DND-41 (cell line): ENCODE results near the gene TMEM106C.

Source experiments
- ATAC-seq: fragments of 200-7000 bp; cut with Tn5 transposase; 3 replicates; pipeline ENCODE4 v1.9.1; 2021; ENCODE audit warnings: low read depth; ENCODE audit not compliant: insufficient read depth
- DNase-seq: peaks from one replicate; pipeline ENCODE4 v3.0.0-alpha.2; 2020
- H2AFZ ChIP-seq: 2 replicates; pipeline ENCODE4 v1.6.0; 2012; ENCODE audit warnings: low read depth, low read length
- H3K27ac ChIP-seq: 2 replicates; pipeline ENCODE4 v1.5.1; 2012; ENCODE audit warnings: low read length, inconsistent platforms
- H3K27me3 ChIP-seq: fragments of 200-600 bp; sonication (generic); 2 replicates; pipeline ENCODE4 v1.6.0; 2012; ENCODE audit warnings: low read length, mild to moderate bottlenecking, inconsistent platforms; ENCODE audit not compliant: insufficient read depth, poor library complexity
- H3K36me3 ChIP-seq: 2 replicates; pipeline ENCODE4 v1.5.1; 2012; ENCODE audit warnings: low read length, inconsistent platforms; ENCODE audit not compliant: insufficient read depth
- H3K4me1 ChIP-seq: 2 replicates; pipeline ENCODE4 v1.5.1; 2012; ENCODE audit warnings: mild to moderate bottlenecking, low read length; ENCODE audit not compliant: insufficient read depth
- H3K4me2 ChIP-seq: 2 replicates; pipeline ENCODE4 v1.6.0; 2012; ENCODE audit warnings: mild to moderate bottlenecking, moderate library complexity, low read length, inconsistent platforms; ENCODE audit not compliant: insufficient read depth
- H3K4me3 ChIP-seq, 2 experiments: fragments of 200-600 bp in 1 of 2; shearing (Covaris generic) in 1 of 2; 2 replicates each; pipeline ENCODE4 v1.5.1; 2012 to 2016; ENCODE audit warnings: inconsistent platforms in 2 of 2, low read length in 2 of 2, mild to moderate bottlenecking in 2 of 2, low read depth in 1 of 2, moderate library complexity in 1 of 2
- H3K79me2 ChIP-seq: 2 replicates; pipeline ENCODE4 v1.6.0; 2012; ENCODE audit warnings: low read length, inconsistent platforms; ENCODE audit not compliant: insufficient read depth
- H3K9ac ChIP-seq: 2 replicates; pipeline ENCODE4 v1.6.0; 2012; ENCODE audit warnings: low read depth, mild to moderate bottlenecking, inconsistent platforms, low read length, moderate library complexity
- H3K9me3 ChIP-seq: 2 replicates; pipeline ENCODE4 v1.5.1; 2012; ENCODE audit warnings: low read length, moderate library complexity, mild to moderate bottlenecking, inconsistent platforms; ENCODE audit not compliant: insufficient read depth, severe bottlenecking
- H4K20me1 ChIP-seq: 2 replicates; pipeline ENCODE4 v1.6.0; 2012; ENCODE audit warnings: low read length; ENCODE audit not compliant: insufficient read depth
- EZH2 ChIP-seq: IDR thresholded peaks from 3 replicates; pipeline ENCODE4 v1.6.1; 2012; ENCODE audit warnings: borderline replicate concordance, low read depth, mild to moderate bottlenecking, moderate library complexity, low read length, inconsistent platforms; ENCODE audit not compliant: severe bottlenecking
- TF ChIP-seq, protein P1 (sequence below): IDR thresholded peaks from 2 replicates; pipeline ENCODE4 v1.5.1; 2012; ENCODE audit warnings: borderline replicate concordance, low read length, moderate library complexity, mild to moderate bottlenecking; ENCODE audit not compliant: poor library complexity, severe bottlenecking; ENCODE audit errors: extremely low read depth

Gene TMEM106C

DNA sequence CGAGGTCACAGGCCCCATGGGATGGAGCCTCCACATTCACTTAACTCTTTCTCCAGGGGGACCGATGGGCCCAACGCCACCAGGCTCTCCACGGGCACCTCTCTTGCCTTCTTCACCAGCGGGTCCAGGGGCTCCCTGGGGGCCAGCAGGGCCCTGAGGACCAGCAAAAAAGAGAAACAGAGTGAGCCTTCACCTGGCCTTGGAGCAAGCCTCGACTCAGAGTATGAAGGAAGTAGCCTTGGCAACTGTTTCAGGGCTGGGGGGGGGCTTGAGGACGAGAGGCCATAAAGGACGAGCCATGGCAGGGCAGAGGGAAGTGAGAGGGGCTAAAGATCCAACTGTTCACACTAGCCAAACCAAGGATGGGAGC is 22.9 kb downstream of the TMEM106C start:
- Histone ChIP-seq H2AFZ (no peak overlapping the region), H3K79me2 (no peaks in the 10 kb centered on the region), H3K27me3 (peaks cover 2% of the 10 kb centered on the region)

DNA sequence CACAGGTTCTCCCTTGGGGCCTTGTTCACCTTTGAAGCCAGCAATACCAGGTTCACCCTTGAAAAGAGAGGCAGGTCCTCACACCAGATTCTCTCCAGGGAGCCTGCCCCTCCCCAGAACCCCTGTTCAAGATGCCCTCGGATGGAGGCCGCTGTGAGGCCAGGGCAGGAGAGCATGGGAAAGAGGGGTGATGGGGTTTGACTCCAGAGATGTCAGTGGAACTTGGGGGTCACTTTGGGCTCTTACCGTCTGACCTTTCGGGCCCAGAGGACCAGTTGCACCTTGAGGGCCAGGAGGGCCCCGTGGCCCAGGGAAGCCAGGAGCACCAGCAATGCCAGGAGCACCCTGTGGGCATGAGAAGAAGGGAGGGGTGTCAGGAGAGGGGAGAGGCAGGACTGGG is 23.4 kb downstream of the TMEM106C start:
- ATAC-seq (no peak), DNase-seq (no peak)
- H3K4me3 ChIP-seq = no peak overlapping the region
- H3K4me2 ChIP-seq = no peak overlapping the region
- no peaks in the 10 kb centered on the region for H3K36me3 ChIP-seq
- H3K27ac ChIP-seq = no peak overlapping the region
- H3K9ac ChIP-seq = no peak overlapping the region
- H3K9me3 ChIP-seq = no peaks in the 10 kb centered on the region
- H3K4me1 ChIP-seq = peaks cover 24% of the 10 kb centered on the region
- H3K79me2 ChIP-seq = no peaks in the 10 kb centered on the region
- peaks cover 2% of the 10 kb centered on the region for H3K27me3 ChIP-seq
- no peak for TF ChIP-seq EZH2
- TF ChIP-seq, protein P1, sequence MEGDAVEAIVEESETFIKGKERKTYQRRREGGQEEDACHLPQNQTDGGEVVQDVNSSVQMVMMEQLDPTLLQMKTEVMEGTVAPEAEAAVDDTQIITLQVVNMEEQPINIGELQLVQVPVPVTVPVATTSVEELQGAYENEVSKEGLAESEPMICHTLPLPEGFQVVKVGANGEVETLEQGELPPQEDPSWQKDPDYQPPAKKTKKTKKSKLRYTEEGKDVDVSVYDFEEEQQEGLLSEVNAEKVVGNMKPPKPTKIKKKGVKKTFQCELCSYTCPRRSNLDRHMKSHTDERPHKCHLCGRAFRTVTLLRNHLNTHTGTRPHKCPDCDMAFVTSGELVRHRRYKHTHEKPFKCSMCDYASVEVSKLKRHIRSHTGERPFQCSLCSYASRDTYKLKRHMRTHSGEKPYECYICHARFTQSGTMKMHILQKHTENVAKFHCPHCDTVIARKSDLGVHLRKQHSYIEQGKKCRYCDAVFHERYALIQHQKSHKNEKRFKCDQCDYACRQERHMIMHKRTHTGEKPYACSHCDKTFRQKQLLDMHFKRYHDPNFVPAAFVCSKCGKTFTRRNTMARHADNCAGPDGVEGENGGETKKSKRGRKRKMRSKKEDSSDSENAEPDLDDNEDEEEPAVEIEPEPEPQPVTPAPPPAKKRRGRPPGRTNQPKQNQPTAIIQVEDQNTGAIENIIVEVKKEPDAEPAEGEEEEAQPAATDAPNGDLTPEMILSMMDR = no peak
- H4K20me1 ChIP-seq = peaks cover 16% of the 10 kb centered on the region
- H2AFZ ChIP-seq = no peak overlapping the region

More for the DNA sequence above, 22.9 kb downstream of the TMEM106C start:
- DNase-seq (no peak), ATAC-seq (no peak)
- H3K9ac ChIP-seq = no peak overlapping the region
- H3K4me3 ChIP-seq = no peak overlapping the region
- no peak for TF ChIP-seq EZH2
- TF ChIP-seq, protein P1 = no peak
- no peak overlapping the region for H3K27ac ChIP-seq
- no peaks in the 10 kb centered on the region for H3K9me3 ChIP-seq
- peaks cover 10% of the 10 kb centered on the region for H4K20me1 ChIP-seq
- H3K4me2 ChIP-seq = no peak overlapping the region
- no peaks in the 10 kb centered on the region for H3K36me3 ChIP-seq
- peaks cover 20% of the 10 kb centered on the region for H3K4me1 ChIP-seq

DNA sequence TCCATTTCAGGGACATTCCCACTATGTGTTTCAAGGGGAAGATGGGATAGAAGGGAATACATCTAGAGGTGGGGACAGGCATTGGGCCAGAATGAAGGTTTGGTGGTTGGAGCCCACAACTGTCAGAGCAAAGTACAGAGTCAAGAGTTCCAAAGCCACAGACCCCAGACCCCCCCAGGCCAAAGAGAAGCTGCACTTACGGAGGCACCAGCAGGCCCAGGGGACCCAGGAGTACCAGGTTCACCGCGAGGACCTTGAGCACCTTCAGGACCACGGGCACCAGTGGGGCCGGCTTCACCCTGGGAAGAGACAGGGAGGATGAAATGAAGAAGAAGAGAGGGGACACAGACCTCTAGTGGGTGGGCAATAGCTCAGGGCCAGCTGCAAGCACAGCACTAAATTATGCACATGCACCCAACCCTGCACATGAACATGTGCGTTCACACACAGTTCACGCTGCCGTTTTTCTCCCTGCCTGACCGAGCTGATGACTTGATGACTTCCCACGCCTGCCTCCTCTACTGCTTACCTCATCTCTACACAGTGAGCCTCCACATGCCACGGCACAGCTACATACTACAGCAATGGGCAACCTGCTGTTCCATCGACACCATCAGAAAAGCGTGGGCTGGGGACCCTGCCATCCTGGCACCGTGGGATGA is 24.1 kb downstream of the TMEM106C start:
- H3K4me2 ChIP-seq = no peak overlapping the region
- no peak overlapping the region for H3K27ac ChIP-seq
- H3K79me2 ChIP-seq = no peaks in the 10 kb centered on the region
- no peaks in the 10 kb centered on the region for H3K36me3 ChIP-seq
- no peak for DNase-seq
- no peak overlapping the region for H3K4me3 ChIP-seq
- peaks cover 2% of the 10 kb centered on the region for H3K27me3 ChIP-seq
- no peaks in the 10 kb centered on the region for H3K9me3 ChIP-seq
- H2AFZ ChIP-seq = no peak overlapping the region
- H4K20me1 ChIP-seq = peaks cover 21% of the 10 kb centered on the region
- no peak overlapping the region for H3K9ac ChIP-seq
- TF ChIP-seq EZH2 = no peak
- TF ChIP-seq, protein P1 = no peak
- peaks cover 24% of the 10 kb centered on the region for H3K4me1 ChIP-seq
- no peak for ATAC-seq
